Effector memory CD8-positive, alpha-beta T cell (primary cell): Measurements from ENCODE around the gene REL.
A peak's percentile ranks its signal among the peaks of the same experiment; 100 is the strongest.
"Not testable (repeated sequence)": the region's sequence is repeated elsewhere in the genome, so short reads cannot be mapped to it uniquely, and the experiment has no call there.

ENCODE experiments used
- ATAC-seq: fragments of 150-1000 bp; cut with Tn5 transposase; replicated peaks from 2 replicates; pipeline ENCODE4 v1.10.0; 2021; ENCODE audit warnings: mild to moderate bottlenecking, moderate library complexity
- DNase-seq, 3 experiments: peaks; one replicate each; pipeline ENCODE4 v3.0.0; 2021
- H3K27ac Mint-ChIP-seq, 2 donors: one replicate each; pipeline ENCODE4 v1.8.0; 2022; ENCODE audit warnings: mild to moderate bottlenecking in 2 of 2, mixed read lengths in 2 of 2, moderate library complexity in 2 of 2
- H3K27me3 Mint-ChIP-seq, 2 donors: one replicate each; pipeline ENCODE4 v1.8.0; 2022; ENCODE audit warnings: mixed read lengths in 2 of 2
- H3K36me3 Mint-ChIP-seq: one replicate; pipeline ENCODE4 v1.8.0; 2022; ENCODE audit warnings: mild to moderate bottlenecking, moderate library complexity, mixed read lengths; ENCODE audit not compliant: insufficient read depth
- H3K4me1 Mint-ChIP-seq, 2 donors: one replicate each; pipeline ENCODE4 v1.8.0; 2022; ENCODE audit warnings: low read depth in 2 of 2, mixed read lengths in 2 of 2
- H3K4me3 Mint-ChIP-seq, 2 donors: one replicate each; pipeline ENCODE4 v1.8.0; 2022; ENCODE audit warnings: mild to moderate bottlenecking in 2 of 2, mixed read lengths in 2 of 2, moderate library complexity in 2 of 2
- H3K9me3 Mint-ChIP-seq, 2 donors: one replicate each; pipeline ENCODE4 v1.8.0; 2022; ENCODE audit warnings: mixed read lengths in 2 of 2

The REL gene

DNA sequence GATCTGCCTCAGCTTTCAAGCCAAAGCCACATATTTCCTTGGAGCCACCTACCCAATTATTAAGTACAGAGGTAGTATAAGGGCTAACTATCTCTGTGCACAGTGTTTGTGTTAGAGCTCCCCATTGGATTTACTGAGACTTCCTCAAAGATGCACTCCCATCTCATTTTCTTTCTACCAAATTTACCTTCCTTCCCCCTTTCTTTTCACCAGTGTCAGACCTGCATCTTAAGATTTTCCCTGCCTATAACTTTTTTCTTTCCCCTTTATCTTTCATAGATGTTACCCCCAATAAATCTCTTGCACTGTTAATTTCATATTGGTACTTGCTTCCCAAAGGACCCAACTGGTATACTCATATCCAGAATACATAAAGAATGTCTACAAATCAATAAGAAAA is 5.9 kb upstream of the REL start:
- ATAC-seq (no peak), DNase-seq (no peak)
- H3K4me1 Mint-ChIP-seq, result peaks cover 0 to 1% of the 10 kb centered on the region in 2 donors
- no peaks in the 10 kb centered on the region for H3K27me3 Mint-ChIP-seq
- no peak overlapping the region for H3K27ac Mint-ChIP-seq
- no peak overlapping the region for H3K4me3 Mint-ChIP-seq
- no peaks in the 10 kb centered on the region for H3K36me3 Mint-ChIP-seq
- H3K9me3 Mint-ChIP-seq, result no peaks in the 10 kb centered on the region

DNA sequence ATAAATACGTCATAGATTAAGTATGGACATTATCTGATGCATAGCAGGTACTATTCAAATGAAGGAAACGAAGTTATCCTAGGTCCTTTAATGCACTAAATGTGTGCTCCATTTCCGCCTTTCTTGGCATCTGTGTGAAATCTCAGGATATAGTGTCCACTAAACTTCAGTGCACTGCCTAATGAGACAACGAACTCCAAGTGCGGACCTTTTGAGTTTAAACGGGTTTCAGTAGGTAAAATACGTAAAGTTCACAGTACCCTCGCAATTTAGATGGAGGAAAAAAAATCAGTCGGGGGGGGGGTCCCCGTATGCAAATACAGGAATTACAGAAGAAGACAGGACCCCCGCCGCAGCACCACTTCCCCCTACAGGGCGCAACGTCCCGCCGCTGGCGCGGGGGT is 729 bp upstream of the REL start:
- Mint-ChIP-seq H3K9me3 (no peaks in the 10 kb centered on the region), H3K4me3 (peak overlapping the region; percentile 93 to 94), H3K27ac (peak overlapping the region; percentile 97 to 98), H3K36me3 (peaks cover 33% of the 10 kb centered on the region), H3K27me3 (no peaks in the 10 kb centered on the region), H3K4me1 (peaks cover 15 to 22% of the 10 kb centered on the region in 2 donors)
- ATAC-seq, result no peak
- no peak for DNase-seq

DNA sequence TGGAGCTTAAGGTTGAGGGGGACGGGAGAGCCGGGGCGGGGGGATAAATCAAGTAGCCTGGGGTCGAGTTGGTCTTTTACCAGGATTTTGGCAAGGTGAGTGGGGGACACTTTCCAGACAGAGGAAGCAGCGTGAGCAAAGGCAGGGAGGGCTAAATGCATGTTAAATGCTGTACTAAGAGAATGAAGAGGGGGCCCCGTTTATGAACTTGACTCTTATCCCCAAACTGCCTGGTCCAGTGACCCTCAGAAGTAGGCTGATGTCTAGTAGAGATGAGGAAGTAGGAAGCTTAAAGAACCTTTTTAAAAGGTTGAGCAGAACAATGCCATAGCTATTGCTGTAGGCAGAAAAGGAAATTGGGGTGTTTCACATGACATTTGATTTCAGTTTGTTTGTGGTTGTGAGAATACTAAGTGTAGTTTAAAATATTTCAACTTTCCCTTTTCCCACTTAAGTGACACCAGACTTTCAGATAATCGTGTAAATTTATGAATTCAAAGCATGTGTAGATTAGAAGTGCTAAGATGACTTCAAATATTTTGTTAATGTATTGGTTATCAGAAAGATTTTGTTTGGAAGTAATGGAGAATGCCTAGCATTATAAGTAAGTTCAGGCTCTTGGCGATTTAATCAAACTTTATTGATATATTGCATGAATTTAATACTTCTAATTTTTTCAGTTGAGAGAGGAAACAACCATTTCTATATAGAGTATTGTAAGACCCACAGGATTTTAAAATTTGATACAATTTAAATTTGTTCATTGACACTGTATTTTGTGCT is 1.8 kb downstream of the REL start:
- peaks cover 28 to 39% of the 10 kb centered on the region in 2 donors for H3K4me1 Mint-ChIP-seq

DNA sequence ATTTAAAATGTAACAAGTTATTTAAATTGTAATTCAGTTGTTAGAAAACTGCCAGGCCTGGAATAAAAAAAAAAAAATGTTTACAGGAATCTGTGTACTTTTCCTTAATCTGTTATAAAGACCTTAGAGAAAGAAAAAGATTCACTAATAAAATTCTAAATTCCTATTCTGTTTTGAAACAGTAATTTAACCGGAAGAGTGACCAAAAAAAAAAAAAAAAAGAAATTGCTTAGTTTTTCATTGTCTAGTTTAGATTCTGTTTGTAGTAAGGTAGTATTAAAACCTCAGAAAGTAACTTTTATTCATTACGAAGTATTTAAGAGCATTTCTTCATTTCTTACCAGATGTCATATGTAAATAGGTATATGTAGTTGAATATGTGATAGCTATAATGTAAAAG is 2.5 kb downstream of the REL start:
- DNase-seq, result no peak
- H3K27ac Mint-ChIP-seq, result peak overlapping the region; percentile 97 to 98
- no peaks in the 10 kb centered on the region for H3K9me3 Mint-ChIP-seq
- no peak for ATAC-seq
- no peaks in the 10 kb centered on the region for H3K27me3 Mint-ChIP-seq
- H3K4me3 Mint-ChIP-seq, result peak overlapping the region; percentile 93 to 94
- peaks cover 55% of the 10 kb centered on the region for H3K36me3 Mint-ChIP-seq
- H3K4me1 Mint-ChIP-seq, result peaks cover 31 to 47% of the 10 kb centered on the region in 2 donors

More for the DNA sequence above, 1.8 kb downstream of the REL start:
- DNase-seq (peak in 2 of 3 experiments; percentile 7 to 32), ATAC-seq (no peak)
- H3K27me3 Mint-ChIP-seq, result no peaks in the 10 kb centered on the region
- peaks cover 48% of the 10 kb centered on the region for H3K36me3 Mint-ChIP-seq
- no peaks in the 10 kb centered on the region for H3K9me3 Mint-ChIP-seq
- peak overlapping the region; percentile 93 to 94 for H3K4me3 Mint-ChIP-seq
- peak overlapping the region; percentile 97 to 98 for H3K27ac Mint-ChIP-seq

DNA sequence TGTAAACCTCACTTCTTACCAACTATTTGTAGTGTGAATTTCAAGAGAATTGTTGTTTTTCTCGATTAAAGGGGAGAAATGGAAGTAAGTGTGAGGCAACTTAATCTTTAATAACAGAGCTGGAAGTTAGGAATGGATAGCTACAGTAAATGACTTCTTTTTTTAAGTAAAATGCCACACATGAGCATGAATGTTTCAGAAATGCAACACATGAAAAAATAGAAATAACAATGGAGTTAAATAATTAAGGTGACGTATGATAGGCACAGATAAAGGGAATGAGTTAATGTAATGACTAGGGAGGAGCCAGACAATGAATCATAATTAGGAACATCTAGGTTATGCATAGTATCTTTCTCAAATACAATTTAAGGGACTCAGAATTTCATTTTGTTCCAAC is 3.4 kb downstream of the REL start:
- Mint-ChIP-seq H3K9me3 (peaks cover 0 to under 1% of the 10 kb centered on the region in 2 donors), H3K4me3 (peak overlapping the region; percentile 61 to 94), H3K36me3 (peaks cover 60% of the 10 kb centered on the region), H3K27ac (peak overlapping the region; percentile 9 to 75), H3K27me3 (no peaks in the 10 kb centered on the region), H3K4me1 (peaks cover 32 to 54% of the 10 kb centered on the region in 2 donors)
- ATAC-seq, result no peak
- no peak for DNase-seq

DNA sequence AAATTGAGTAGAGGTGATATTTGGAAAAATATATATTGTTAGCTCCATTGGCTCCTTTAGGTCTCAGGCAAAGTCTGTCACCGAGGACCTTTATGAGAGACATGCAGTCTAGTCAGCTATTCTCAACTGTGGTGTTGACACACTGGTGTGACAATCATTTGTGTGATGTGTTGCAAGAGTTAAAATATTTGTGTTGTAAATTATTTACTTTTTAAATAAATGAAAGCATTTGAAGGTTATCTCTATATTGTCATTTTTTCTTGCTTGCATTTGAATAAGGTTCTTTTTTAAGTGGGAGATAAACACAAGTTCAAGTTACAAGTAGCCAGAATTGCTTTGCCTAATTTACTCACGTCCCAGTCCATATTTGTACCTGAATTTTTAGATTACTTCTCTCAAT is 4.3 kb downstream of the REL start:
- ATAC-seq (no peak), DNase-seq (no peak)
- Mint-ChIP-seq H3K36me3 (peaks cover 62% of the 10 kb centered on the region), H3K27ac (peak overlapping the region; percentile 9 to 75), H3K4me3 (peak overlapping the region; percentile 61 to 94), H3K4me1 (peaks cover 34 to 63% of the 10 kb centered on the region in 2 donors), H3K27me3 (no peaks in the 10 kb centered on the region), H3K9me3 (peaks cover 0 to 3% of the 10 kb centered on the region in 2 donors)

DNA sequence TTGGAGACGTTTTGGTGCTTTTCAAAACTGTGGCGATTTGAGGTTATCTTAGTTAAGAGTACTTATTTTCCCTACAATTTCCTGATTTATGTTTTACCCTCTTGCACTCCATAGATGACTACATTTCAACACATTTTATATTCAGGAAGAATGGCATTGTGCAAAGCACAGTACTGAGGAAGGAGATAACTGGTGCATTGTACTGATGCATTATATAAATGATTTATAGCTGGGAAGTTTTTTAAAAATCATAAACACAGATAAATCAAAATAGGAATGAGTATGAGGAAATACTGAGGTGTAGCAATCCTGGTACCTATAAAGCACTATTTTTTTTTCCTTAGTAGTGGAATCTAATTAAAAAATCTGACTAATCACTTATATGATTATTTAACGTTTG is 5.6 kb downstream of the REL start:
- peaks cover 37 to 72% of the 10 kb centered on the region in 2 donors for H3K4me1 Mint-ChIP-seq
- H3K27ac Mint-ChIP-seq, result peak overlapping the region in 1 of 2 donors; percentile 39
- DNase-seq (no peak), ATAC-seq (no peak)
- peaks cover 0 to 3% of the 10 kb centered on the region in 2 donors for H3K9me3 Mint-ChIP-seq
- H3K36me3 Mint-ChIP-seq, result peaks cover 56% of the 10 kb centered on the region
- H3K4me3 Mint-ChIP-seq, result peak overlapping the region; percentile 35 to 41
- no peaks in the 10 kb centered on the region for H3K27me3 Mint-ChIP-seq

DNA sequence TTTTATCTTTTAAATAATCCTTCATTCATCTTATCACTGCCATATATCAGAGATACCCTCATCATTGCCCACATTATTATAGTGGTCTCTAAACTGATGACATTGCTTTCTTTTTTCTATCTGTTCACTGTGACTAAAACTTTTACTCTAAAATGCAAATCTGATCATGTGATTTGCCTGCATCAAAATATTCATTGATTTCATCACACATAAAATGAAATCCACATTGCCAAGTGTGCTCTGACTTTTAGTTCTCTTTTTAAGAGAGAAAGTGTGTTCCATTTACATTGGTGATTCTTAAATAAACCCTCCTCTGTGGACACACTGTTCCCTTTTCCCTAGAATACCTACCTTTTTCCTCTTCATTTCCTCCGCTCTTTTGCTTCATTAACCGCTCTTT is 7.5 kb downstream of the REL start:
- Mint-ChIP-seq H3K36me3 (peaks cover 56% of the 10 kb centered on the region), H3K4me1 (peaks cover 28 to 68% of the 10 kb centered on the region in 2 donors), H3K4me3 (peak overlapping the region in 1 of 2 donors; percentile 16), H3K27me3 (no peaks in the 10 kb centered on the region), H3K9me3 (peaks cover 0 to 3% of the 10 kb centered on the region in 2 donors), H3K27ac (peak overlapping the region in 1 of 2 donors; percentile 71)
- ATAC-seq (no peak), DNase-seq (no peak)

DNA sequence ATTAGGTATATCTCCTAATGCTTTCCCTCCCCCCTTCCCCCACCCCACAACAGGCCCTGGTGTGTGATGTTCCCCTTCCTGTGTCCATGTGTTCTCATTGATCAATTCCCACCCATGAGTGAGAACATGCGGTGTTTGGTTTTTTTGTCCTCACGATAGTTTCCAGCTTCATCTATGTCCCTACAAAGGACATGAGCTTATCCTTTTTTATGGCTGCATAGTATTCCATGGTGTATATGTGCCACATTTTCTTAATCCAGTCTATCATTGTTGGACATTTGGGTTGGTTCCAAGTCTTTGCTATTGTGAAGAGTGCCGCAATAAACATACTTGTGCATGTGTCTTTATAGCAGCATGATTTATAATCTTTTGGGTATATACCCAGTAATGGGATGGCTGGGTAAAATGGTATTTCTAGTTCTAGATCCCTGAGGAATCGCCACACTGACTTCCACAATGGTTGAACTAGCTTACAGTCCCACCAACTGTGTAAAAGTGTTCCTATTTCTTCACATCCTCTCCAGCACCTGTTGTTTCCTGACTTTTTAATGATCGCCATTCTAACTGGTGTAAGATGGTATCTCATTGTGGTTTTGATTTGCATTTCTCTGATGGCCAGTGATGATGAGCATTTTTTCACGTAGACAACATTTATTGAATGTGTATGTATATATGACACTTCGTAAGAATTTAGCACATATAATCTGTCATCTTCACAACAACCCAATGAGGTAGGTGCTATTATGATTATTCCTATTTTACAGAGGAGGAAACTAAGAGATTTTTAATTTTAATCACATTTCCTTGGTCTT is 8.4 kb downstream of the REL start:
- not testable (repeated sequence) for H3K27me3 Mint-ChIP-seq, DNase-seq, ATAC-seq, H3K9me3 Mint-ChIP-seq
- peaks cover 25 to 65% of the 10 kb centered on the region in 2 donors for H3K4me1 Mint-ChIP-seq
- peaks cover 65% of the 10 kb centered on the region for H3K36me3 Mint-ChIP-seq
- peak overlapping the region in 1 of 2 donors; percentile 16 for H3K4me3 Mint-ChIP-seq
- H3K27ac Mint-ChIP-seq, result peak overlapping the region in 1 of 2 donors; percentile 71

DNA sequence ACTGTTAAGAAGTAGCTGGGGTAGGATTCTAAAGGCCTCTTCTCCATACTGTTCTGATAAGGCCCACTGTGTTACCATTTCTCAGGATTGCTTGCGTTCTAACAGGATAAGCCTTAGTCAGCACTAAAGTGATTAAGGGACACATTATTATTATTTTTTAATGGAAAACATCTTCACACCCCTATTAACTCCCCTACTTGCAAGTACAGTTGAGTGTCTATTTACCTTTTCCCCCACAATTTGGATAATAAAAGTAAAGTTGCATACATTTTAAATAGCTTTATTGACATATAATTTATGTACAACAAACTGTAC is 9.0 kb downstream of the REL start:
- Mint-ChIP-seq H3K4me1 (peaks cover 24 to 59% of the 10 kb centered on the region in 2 donors), H3K4me3 (peak overlapping the region in 1 of 2 donors; percentile 32), H3K27me3 (no peaks in the 10 kb centered on the region), H3K36me3 (peaks cover 70% of the 10 kb centered on the region), H3K9me3 (peaks cover 0 to 3% of the 10 kb centered on the region in 2 donors), H3K27ac (peak overlapping the region in 1 of 2 donors; percentile 71)
- ATAC-seq (peak; percentile 5), DNase-seq (no peak)

GRCh38 chr2:60891180-60891579 is 9.8 kb downstream of the REL start:
- Mint-ChIP-seq H3K9me3 (peaks cover 0 to 3% of the 10 kb centered on the region in 2 donors), H3K36me3 (peaks cover 74% of the 10 kb centered on the region), H3K27ac (peak overlapping the region in 1 of 2 donors; percentile 71), H3K4me1 (peaks cover 19 to 51% of the 10 kb centered on the region in 2 donors), H3K27me3 (no peaks in the 10 kb centered on the region), H3K4me3 (peak overlapping the region in 1 of 2 donors; percentile 31)
- ATAC-seq (peak; percentile 50), DNase-seq (no peak)

DNA sequence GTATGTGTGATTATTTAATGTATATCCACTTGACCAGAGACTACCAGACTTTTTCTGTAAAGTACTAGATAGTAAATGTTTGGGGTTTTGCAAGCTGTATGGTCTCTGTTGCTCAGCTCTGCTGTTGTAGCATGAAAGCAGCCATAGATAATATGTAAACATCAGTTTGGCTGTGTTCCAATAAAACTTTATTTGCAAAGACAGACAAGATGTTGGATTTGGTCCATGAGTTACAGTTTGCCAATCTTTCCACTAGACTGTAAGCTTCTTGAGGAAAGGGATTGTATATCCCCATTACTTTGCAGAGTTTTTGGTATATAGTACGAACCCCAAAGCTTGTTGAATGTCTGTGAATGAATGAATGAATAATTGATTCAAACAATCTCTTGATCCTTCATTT is 17.2 kb downstream of the REL start:
- no peak overlapping the region for H3K4me3 Mint-ChIP-seq
- peaks cover 3 to 22% of the 10 kb centered on the region in 2 donors for H3K4me1 Mint-ChIP-seq
- H3K36me3 Mint-ChIP-seq, result peaks cover 99% of the 10 kb centered on the region

DNA sequence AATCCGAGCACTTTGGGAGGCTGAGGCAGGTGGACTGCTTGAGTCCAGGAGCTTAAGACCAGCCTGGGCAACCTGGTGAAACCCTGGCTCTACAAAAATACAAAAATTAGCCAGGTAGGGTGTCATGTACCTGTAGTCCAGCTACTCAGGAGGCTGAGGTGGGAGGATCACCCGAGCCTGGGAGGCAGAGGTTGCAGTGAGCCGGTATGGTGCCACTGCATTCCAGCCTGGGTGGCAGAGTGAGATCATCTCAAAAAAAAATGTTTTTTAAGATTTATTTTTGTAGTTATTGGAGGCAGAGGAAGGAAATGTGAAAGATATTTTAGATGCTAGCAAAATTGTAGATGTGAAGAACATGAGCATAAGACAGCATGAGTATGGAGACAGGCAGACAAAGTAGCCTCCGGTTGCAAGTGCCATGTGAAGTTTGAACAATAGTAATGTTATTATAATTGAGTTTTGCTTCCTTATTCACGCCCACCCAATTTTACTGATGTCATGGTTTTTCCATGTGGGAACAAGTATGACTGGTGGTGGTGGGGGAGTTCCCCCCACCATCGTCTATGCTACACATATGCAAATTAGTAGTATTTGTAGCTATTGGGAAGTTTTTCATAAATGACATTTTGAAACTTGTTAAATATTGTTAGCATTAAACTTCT is 18.0 kb downstream of the REL start:
- no peak for DNase-seq
- H3K27me3 Mint-ChIP-seq, result no peaks in the 10 kb centered on the region
- no peak overlapping the region for H3K4me3 Mint-ChIP-seq
- peak overlapping the region in 1 of 2 donors; percentile 47 for H3K27ac Mint-ChIP-seq
- peaks cover 3 to 19% of the 10 kb centered on the region in 2 donors for H3K4me1 Mint-ChIP-seq
- no peaks in the 10 kb centered on the region for H3K9me3 Mint-ChIP-seq
- peaks cover 99% of the 10 kb centered on the region for H3K36me3 Mint-ChIP-seq
- ATAC-seq, result peak; percentile 28

More for the DNA sequence above, 17.2 kb downstream of the REL start:
- DNase-seq (no peak), ATAC-seq (no peak)
- H3K9me3 Mint-ChIP-seq, result no peaks in the 10 kb centered on the region
- H3K27ac Mint-ChIP-seq, result peak overlapping the region in 1 of 2 donors; percentile 4
- no peaks in the 10 kb centered on the region for H3K27me3 Mint-ChIP-seq
